Colonic mucosa (tissue), 4 donors: ENCODE results near the gene TBRG1. TPM values are rescaled to one million over a fixed set of nuclear protein-coding genes. Genes with fewer than 3 reads are reported as not detected.

Experiments used
- DNase-seq: peaks from one replicate; pipeline ENCODE4 v3.0.0-alpha.2; 2020
- H3K27ac ChIP-seq: fragments of 200-600 bp; one replicate; pipeline ENCODE4 v1.8.0; 2021
- H3K27me3 ChIP-seq: fragments of 200-600 bp; one replicate; pipeline ENCODE4 v1.8.0; 2021
- H3K36me3 ChIP-seq: fragments of 200-600 bp; one replicate; pipeline ENCODE4 v1.8.0; 2021
- H3K4me1 ChIP-seq: fragments of 200-600 bp; one replicate; pipeline ENCODE4 v1.8.0; 2021; ENCODE audit warnings: mild to moderate bottlenecking
- H3K4me3 ChIP-seq: fragments of 200-600 bp; one replicate; pipeline ENCODE4 v1.8.0; 2021
- H3K9ac ChIP-seq, 2 donors: one replicate each; pipeline ENCODE4 v1.7.0; 2013; ENCODE audit warnings: control low read depth in 2 of 2, low read depth in 2 of 2, low read length in 2 of 2
- H3K9me3 ChIP-seq: fragments of 200-600 bp; one replicate; pipeline ENCODE4 v1.8.0; 2021
- intact Hi-C: fragments of 100-400 bp; cut with DNase I; formaldehyde crosslinking; loops from one replicate; pipeline ENCODE4 v1.14.1; 2022
- total RNA-seq, 2 donors: library from RNA; stranded (reverse); fragmentation: NEBNext Ultra II Directional in 1 of 2; extraction: Animal tissue kit (Norgen Biotek cat#: 25700) in 1 of 2; gene quantifications; one replicate each; pipeline ENCODE4 v1.2.1, GENCODE V29; 2021
- TF ChIP-seq, protein P1 (sequence below): fragments of 200-600 bp; IDR thresholded peaks from one replicate; pipeline ENCODE4 v1.8.0; 2022; ENCODE audit warnings: antibody characterized with exemption, mild to moderate bottlenecking
- donor health status: healthy.
- donor health status: DM: no; HTN: no; CAD: no.
- donor health status: DM: no; HTN: no; CAD: no.

TBRG1 gene
- total RNA-seq, 2 donors from 2014 or later: 25.7 to 29.1 TPM

DNA sequence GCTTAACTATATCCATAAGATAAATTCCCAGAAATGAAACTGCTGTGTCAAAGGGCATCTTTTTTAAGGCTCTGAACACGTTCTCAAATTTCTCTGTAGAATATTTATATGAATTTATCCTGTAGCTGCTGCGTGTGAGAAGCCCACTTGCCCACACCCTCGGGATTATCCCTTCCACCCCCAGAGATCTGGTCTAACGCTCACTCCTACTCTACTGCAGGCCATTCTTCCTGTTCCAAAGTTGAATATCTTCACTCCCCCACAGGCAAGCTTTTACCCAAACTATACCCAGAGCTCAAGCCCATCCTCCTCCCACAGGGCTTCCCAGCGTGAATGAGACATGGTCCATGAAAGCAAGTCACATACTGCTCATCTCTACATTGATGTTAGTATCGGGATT is 25.9 kb downstream of the TBRG1 start:
- intact Hi-C loops: no loop called here
- H3K9me3 ChIP-seq: no peaks in the 10 kb centered on the region
- TF ChIP-seq, protein P1, sequence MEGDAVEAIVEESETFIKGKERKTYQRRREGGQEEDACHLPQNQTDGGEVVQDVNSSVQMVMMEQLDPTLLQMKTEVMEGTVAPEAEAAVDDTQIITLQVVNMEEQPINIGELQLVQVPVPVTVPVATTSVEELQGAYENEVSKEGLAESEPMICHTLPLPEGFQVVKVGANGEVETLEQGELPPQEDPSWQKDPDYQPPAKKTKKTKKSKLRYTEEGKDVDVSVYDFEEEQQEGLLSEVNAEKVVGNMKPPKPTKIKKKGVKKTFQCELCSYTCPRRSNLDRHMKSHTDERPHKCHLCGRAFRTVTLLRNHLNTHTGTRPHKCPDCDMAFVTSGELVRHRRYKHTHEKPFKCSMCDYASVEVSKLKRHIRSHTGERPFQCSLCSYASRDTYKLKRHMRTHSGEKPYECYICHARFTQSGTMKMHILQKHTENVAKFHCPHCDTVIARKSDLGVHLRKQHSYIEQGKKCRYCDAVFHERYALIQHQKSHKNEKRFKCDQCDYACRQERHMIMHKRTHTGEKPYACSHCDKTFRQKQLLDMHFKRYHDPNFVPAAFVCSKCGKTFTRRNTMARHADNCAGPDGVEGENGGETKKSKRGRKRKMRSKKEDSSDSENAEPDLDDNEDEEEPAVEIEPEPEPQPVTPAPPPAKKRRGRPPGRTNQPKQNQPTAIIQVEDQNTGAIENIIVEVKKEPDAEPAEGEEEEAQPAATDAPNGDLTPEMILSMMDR: no peak
- H3K27me3 ChIP-seq: no peaks in the 10 kb centered on the region
- no peak overlapping the region for H3K9ac ChIP-seq
- H3K36me3 ChIP-seq: peaks cover 5% of the 10 kb centered on the region
- H3K4me3 ChIP-seq: no peak overlapping the region
- H3K4me1 ChIP-seq: no peaks in the 10 kb centered on the region
- H3K27ac ChIP-seq: no peak overlapping the region
- DNase-seq: no peak

DNA sequence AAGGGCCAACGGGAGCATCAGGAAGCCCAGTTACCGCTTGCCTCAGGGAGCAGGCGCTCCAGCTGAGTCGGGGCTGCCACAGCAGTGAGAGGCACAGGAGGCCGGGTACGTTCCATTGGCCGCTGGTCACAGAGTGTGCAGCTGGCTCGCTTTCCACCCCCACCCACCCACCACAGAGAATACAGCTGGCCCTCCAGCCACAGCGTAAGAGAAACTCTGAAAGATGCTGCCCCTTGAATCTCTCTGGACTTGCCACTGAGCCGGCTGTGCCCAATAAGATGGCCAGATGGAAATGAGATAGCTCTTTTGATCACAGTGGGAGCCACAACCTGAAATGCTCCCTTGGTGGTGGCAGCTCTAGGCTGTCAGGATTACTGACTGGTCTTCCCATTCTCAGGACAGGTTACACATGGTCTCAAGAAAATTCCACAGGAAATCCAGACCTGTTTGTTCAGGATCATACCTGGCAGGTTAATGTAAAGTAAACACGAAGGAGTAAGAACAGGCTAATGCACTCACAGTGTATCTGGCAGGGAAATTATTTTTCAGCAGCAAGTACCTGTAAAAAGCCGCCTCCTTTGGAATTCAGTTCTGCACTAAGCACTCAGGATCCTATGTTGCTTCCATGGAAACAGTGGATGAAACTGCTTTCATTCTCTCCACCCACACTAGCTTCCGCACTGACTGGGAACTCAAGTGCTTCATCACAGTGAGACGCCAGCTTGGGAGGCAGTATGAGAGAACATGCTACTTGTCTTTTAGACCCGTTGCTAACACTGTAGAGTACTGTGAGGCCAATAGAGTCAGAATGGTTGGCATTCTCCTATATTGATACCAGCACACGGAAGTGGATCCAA is 34.3 kb downstream of the TBRG1 start:
- Histone ChIP-seq H3K9ac (no peak overlapping the region), H3K4me3 (no peak overlapping the region), H3K4me1 (no peaks in the 10 kb centered on the region), H3K27me3 (no peaks in the 10 kb centered on the region), H3K36me3 (no peaks in the 10 kb centered on the region), H3K27ac (no peak overlapping the region), H3K9me3 (no peaks in the 10 kb centered on the region)
- intact Hi-C loops: no loop called here
- TF ChIP-seq, protein P1: no peak
- DNase-seq: no peak

GRCh38 chr11:124657904-124658303 is 35.2 kb downstream of the TBRG1 start:
- TF ChIP-seq, protein P1: no peak
- Histone ChIP-seq H3K27ac (no peak overlapping the region), H3K9ac (no peak overlapping the region), H3K27me3 (no peaks in the 10 kb centered on the region), H3K4me3 (no peak overlapping the region), H3K9me3 (no peaks in the 10 kb centered on the region), H3K36me3 (no peaks in the 10 kb centered on the region), H3K4me1 (no peaks in the 10 kb centered on the region)
- DNase-seq: no peak
- intact Hi-C loops: no loop called here

DNA sequence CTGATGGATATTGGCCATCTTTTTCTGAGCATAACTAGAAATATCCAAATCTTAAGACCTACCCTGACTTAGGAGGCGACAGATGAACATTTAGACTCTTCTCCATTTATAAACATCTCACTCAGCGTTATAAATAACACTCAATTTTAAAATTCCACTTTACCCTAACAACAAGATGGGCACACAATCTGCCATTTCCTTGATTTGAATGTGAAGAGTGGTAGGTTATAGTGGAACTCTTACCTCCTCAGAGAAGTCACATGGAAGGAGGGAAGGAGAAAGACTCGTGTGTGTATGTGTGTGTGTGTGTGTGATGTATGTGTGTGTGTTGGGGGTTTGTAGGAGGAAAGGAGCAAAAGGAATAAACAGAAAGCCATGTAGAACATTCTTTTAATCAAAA is 35.8 kb downstream of the TBRG1 start:
- Histone ChIP-seq H3K27ac (no peak overlapping the region), H3K9me3 (no peaks in the 10 kb centered on the region), H3K27me3 (no peaks in the 10 kb centered on the region), H3K4me1 (no peaks in the 10 kb centered on the region), H3K9ac (no peak overlapping the region), H3K4me3 (no peak overlapping the region), H3K36me3 (no peaks in the 10 kb centered on the region)
- TF ChIP-seq, protein P1: no peak
- DNase-seq: no peak
- intact Hi-C loops: no loop called here

DNA sequence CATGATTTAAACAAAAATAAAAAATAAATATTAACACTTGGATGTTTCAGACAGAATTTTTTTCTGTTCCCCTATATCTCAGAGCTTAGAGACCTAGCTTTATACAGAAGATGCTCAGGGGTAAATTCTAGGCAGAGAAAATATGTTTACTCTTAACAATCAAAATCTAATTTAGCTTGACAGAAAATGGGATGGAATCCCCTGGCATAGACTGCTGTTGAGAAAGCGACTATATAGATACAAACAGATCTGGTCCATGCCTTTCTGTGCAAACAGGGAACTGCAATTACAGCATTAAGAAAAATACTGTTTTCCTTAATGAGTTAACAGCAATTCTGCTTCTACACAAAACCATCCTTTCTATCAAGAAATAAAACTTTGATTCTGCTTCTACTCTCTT is 36.3 kb downstream of the TBRG1 start:
- H3K9ac ChIP-seq: no peak overlapping the region
- no peak overlapping the region for H3K4me3 ChIP-seq
- TF ChIP-seq, protein P1: no peak
- H3K36me3 ChIP-seq: no peaks in the 10 kb centered on the region
- H3K4me1 ChIP-seq: no peaks in the 10 kb centered on the region
- H3K27me3 ChIP-seq: no peaks in the 10 kb centered on the region
- no peaks in the 10 kb centered on the region for H3K9me3 ChIP-seq
- no peak overlapping the region for H3K27ac ChIP-seq
- intact Hi-C loops: no loop called here
- no peak for DNase-seq
